Stimulated activated CD4-positive, alpha-beta T cell treated with anti-CD3 and anti-CD28 coated beads, Interleukin-4, amount 100 ng/mL, for 48 hours (primary cell): Measurements from ENCODE around the gene TXNDC8.

ENCODE experiments used
- DNase-seq, 2 donors: peaks; one replicate each; pipeline ENCODE4 v3.0.0-alpha.2; 2020; ENCODE audit warnings: low read depth in 2 of 2

The TXNDC8 gene

GRCh38 chr9:110278080-110278707, 59.5 kb downstream of the TXNDC8 start:
- DNase-seq: no peak

- DNase-seq: no peak
Observed at GRCh38 chr9:110276781-110277180, 60.9 kb downstream of the TXNDC8 start.

GRCh38 chr9:110270211-110270995, 67.3 kb downstream of the TXNDC8 start:
- no peak for DNase-seq

GRCh38 chr9:110266795-110267194, 70.9 kb downstream of the TXNDC8 start:
- no peak for DNase-seq

GRCh38 chr9:110261632-110262031, 76.0 kb downstream of the TXNDC8 start:
- no peak for DNase-seq

- DNase-seq: no peak
Observed at GRCh38 chr9:110260911-110261310, 76.8 kb downstream of the TXNDC8 start.

GRCh38 chr9:110259566-110259965, 78.1 kb downstream of the TXNDC8 start:
- no peak for DNase-seq

- DNase-seq: no peak
Observed at GRCh38 chr9:110258690-110259091, 79.0 kb downstream of the TXNDC8 start.

- no peak for DNase-seq
Observed at GRCh38 chr9:110257956-110258355, 79.7 kb downstream of the TXNDC8 start.

GRCh38 chr9:110257097-110257841, 80.4 kb downstream of the TXNDC8 start:
- no peak for DNase-seq

GRCh38 chr9:110256380-110257096, 81.1 kb downstream of the TXNDC8 start, which contains the start of gene TXN:
Gene TXN (minus strand): TSS chr9:110256507. CDS start chr9:110256435, 72 bp downstream.
- peak; percentile 88 for DNase-seq

GRCh38 chr9:110255463-110256379, 81.9 kb downstream of the TXNDC8 start:
- peak; percentile 50 to 59 for DNase-seq

- DNase-seq: no peak
Observed at GRCh38 chr9:110255034-110255462, 82.6 kb downstream of the TXNDC8 start.

- DNase-seq: no peak
Observed at GRCh38 chr9:110254500-110254899, 83.2 kb downstream of the TXNDC8 start.
